OCI-LY7 (cell line): Measurements from ENCODE around the gene SCLY. TPM values are rescaled to one million over a fixed set of nuclear protein-coding genes. Genes with fewer than 3 reads are reported as not detected.

Experiments
- BruUV-seq: library from RNA; stranded (reverse); fragments of 400-500 nt; replicated peaks from 2 replicates; lab custom pipeline; 2021; lab: Mats Ljungman, UMichigan
- CTCF ChIA-PET: fragments of 300-600 bp; sonication (Branson Sonifier 250); formaldehyde crosslinking; loops from one replicate; lab custom pipeline; 2022; ENCODE audit warnings: antibody characterized with exemption; ENCODE audit not compliant: unreplicated experiment; lab: Charles Lee
- POLR2A ChIA-PET: fragments of 300-600 bp; sonication (Branson Sonifier 250); formaldehyde crosslinking; loops from one replicate; lab custom pipeline; 2022; ENCODE audit warnings: antibody characterized with exemption; lab: Charles Lee
- DNase-seq: peaks from one replicate; pipeline ENCODE4 v3.0.0-alpha.2; 2015; ENCODE audit warnings: low spot score
- H2AFZ ChIP-seq: fragments of 200-600 bp; sonication (generic), shearing (Covaris generic); 2 replicates; pipeline ENCODE4 v1.6.1; 2014; ENCODE audit warnings: mild to moderate bottlenecking, antibody characterized with exemption, low read length, moderate library complexity
- H3K27ac ChIP-seq: fragments of 200-600 bp; sonication (generic); 2 replicates; pipeline ENCODE4 v1.5.1; 2014; ENCODE audit warnings: mixed run types, low read depth, mild to moderate bottlenecking, moderate library complexity, low read length, inconsistent platforms; ENCODE audit not compliant: poor library complexity, severe bottlenecking
- H3K36me3 ChIP-seq: fragments of 200-600 bp; sonication (generic); 2 replicates; pipeline ENCODE4 v1.6.1; 2014; ENCODE audit warnings: mild to moderate bottlenecking, antibody characterized with exemption, low read length, moderate library complexity, mixed read lengths; ENCODE audit not compliant: insufficient read depth
- H3K4me1 ChIP-seq: fragments of 200-600 bp; sonication (generic); 2 replicates; pipeline ENCODE4 v1.5.1; 2014; ENCODE audit warnings: mild to moderate bottlenecking, low read length; ENCODE audit not compliant: insufficient read depth, poor library complexity, severe bottlenecking
- H3K4me2 ChIP-seq: fragments of 200-600 bp; sonication (generic); 2 replicates; pipeline ENCODE4 v1.6.1; 2014; ENCODE audit warnings: mild to moderate bottlenecking, low read length
- H3K4me3 ChIP-seq: fragments of 200-600 bp; sonication (generic); 2 replicates; pipeline ENCODE4 v1.5.1; 2014; ENCODE audit warnings: mild to moderate bottlenecking, low read depth, low read length; ENCODE audit not compliant: poor library complexity, severe bottlenecking
- H3K79me2 ChIP-seq: fragments of 200-600 bp; sonication (generic); 2 replicates; pipeline ENCODE4 v1.6.1; 2016; ENCODE audit warnings: low read depth, mild to moderate bottlenecking, low read length, moderate library complexity, mixed read lengths; ENCODE audit not compliant: insufficient read depth
- H3K9me2 ChIP-seq: fragments of 200-600 bp; sonication (generic); 2 replicates; pipeline ENCODE4 v1.6.1; 2016; ENCODE audit warnings: mild to moderate bottlenecking, low read length, mixed read lengths; ENCODE audit not compliant: insufficient read depth
- H3K9me3 ChIP-seq: fragments of 200-600 bp; sonication (generic); 2 replicates; pipeline ENCODE4 v1.6.1; 2014; ENCODE audit warnings: mild to moderate bottlenecking, mixed run types, low read length, mixed read lengths
- H4K20me1 ChIP-seq: fragments of 200-600 bp; sonication (generic); 2 replicates; pipeline ENCODE4 v1.6.1; 2014; ENCODE audit warnings: mild to moderate bottlenecking, antibody characterized with exemption, low read length, moderate library complexity, mixed read lengths; ENCODE audit not compliant: insufficient read depth
- EZH2phosphoT487 ChIP-seq: fragments of 200-600 bp; sonication (generic); IDR thresholded peaks from 2 replicates; pipeline ENCODE4 v1.6.1; 2018; ENCODE audit warnings: low read depth, borderline replicate concordance, mild to moderate bottlenecking, mixed run types, antibody characterized with exemption, low read length, moderate library complexity, mixed read lengths
- intact Hi-C: fragments of 100-400 bp; cut with micrococcal nuclease; formaldehyde crosslinking; loops from one replicate; pipeline ENCODE4 v1.10.0; 2022; ENCODE audit not compliant: unreplicated experiment
- total RNA-seq, 2 experiments: library from RNA; depleted of rRNA in 1 of 2; stranded (reverse); fragments of >200 nt in 1 of 2; shearing (Covaris generic) in 1 of 2; gene quantifications; 2 replicates each; pipeline ENCODE4 v1.2.3, GENCODE V29; 2014 to 2022
- TF ChIP-seq, protein P1 (sequence below): fragments of 200-600 bp; sonication (generic); conservative IDR thresholded peaks from 2 replicates; pipeline ENCODE4 v1.5.1; 2014; ENCODE audit warnings: mild to moderate bottlenecking, antibody characterized with exemption, low read length, moderate library complexity, mixed read lengths

SCLY gene
- total RNA-seq, 2 experiments from 2014 or later, result 29.9 to 41.7 TPM

DNA sequence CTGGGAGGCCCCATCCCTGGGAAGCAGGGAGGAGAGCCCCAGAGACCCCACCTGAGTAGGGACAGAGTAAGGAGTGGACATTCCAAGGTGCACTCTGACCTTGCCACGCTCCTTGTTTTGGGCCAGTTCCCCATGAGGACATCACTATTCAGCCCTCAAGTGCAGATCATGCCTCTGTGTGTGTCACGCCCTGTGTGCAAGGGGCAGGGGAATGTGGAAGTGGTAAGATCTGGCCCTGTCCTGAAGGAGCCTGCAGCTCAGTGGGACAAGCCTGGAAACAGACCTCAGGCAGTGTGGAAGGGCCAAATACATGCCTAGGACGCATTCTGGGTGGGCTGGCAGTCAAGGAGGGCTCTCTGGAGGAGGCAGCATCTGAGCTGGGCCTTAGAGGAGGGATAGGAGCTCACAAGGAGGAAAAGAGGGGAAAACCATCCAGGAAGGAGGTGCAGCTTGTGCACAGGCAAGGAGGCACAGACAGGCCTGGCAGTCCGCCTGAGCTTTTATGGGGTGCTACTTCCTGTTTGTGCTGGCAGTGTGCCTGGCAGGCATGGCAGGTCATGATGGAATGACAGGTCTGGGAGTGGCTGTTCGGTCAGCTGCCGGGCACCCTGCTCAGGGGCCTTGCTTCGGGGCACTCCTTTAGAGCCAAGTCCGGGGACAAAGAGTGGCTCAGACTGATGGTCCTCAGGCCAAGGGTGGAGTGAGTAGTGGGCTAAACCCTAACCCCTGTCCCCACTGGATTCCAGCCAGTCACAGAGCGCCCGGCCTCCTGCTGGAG lies 80.9 kb downstream of the SCLY start:
- POLR2A ChIA-PET, result interaction anchor here (0.6 to 1.2 kb wide), 2 partner anchors 33 to 1353 kb away, joined by 3 to 4 read pairs; no protein-coding TSS in a partner anchor
- no TSS peak for BruUV-seq
- no peak overlapping the region for H3K4me2 ChIP-seq

DNA sequence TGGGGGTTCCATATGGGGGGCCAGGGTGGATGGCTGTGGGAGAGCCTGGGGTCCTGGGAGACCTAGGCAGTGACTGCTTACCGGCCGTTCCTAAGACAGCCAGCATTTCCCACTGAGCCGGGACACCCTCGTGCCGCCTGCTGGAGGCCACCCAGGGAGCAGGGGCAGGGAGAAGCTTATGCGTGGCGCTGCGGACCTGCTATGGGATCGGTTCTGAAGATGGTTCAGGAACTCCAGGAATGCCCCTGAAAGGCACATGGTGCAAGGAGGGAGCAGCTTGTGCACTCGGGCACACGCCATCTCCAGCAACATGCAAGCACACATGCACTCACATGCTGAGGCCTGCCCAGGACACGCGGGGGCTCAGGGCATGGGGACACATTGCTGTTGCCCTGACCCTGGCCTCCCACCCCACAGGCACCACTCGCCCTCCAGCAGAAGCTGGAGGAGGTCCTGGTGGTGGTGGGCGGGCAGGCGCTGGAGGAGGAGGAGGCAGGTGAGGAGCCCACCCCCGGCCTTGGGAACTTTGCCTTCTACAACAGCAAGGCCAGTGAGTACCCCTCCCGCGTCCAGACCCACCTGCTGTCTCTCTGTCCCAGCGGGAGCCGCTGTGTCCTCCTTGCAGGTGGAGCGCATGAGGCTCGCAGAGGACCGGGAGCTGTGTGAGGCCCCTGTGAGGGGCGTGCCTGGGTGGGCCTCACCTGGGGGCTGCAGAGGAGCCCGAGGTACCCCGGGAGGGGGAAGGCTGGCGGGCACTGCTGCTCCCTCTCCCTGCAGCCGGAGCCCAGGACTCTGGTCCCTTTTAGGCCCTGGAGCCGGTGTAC lies 81.8 kb downstream of the SCLY start:
- BruUV-seq, result no TSS peak
- Histone ChIP-seq H3K9me2 (no peaks in the 10 kb centered on the region), H3K9me3 (no peaks in the 10 kb centered on the region), H3K4me1 (peaks cover 22% of the 10 kb centered on the region), H2AFZ (no peak overlapping the region), H4K20me1 (no peaks in the 10 kb centered on the region), H3K79me2 (no peaks in the 10 kb centered on the region), H3K4me3 (no peak overlapping the region), H3K27ac (no peak overlapping the region), H3K4me2 (no peak overlapping the region), H3K36me3 (no peaks in the 10 kb centered on the region)
- POLR2A ChIA-PET, result interaction anchor here (0.6 to 1.2 kb wide), 2 partner anchors 34 to 1354 kb away, joined by 3 to 4 read pairs; no protein-coding TSS in a partner anchor
- no peak for DNase-seq
- no peak for TF ChIP-seq EZH2phosphoT487
- TF ChIP-seq, protein P1, sequence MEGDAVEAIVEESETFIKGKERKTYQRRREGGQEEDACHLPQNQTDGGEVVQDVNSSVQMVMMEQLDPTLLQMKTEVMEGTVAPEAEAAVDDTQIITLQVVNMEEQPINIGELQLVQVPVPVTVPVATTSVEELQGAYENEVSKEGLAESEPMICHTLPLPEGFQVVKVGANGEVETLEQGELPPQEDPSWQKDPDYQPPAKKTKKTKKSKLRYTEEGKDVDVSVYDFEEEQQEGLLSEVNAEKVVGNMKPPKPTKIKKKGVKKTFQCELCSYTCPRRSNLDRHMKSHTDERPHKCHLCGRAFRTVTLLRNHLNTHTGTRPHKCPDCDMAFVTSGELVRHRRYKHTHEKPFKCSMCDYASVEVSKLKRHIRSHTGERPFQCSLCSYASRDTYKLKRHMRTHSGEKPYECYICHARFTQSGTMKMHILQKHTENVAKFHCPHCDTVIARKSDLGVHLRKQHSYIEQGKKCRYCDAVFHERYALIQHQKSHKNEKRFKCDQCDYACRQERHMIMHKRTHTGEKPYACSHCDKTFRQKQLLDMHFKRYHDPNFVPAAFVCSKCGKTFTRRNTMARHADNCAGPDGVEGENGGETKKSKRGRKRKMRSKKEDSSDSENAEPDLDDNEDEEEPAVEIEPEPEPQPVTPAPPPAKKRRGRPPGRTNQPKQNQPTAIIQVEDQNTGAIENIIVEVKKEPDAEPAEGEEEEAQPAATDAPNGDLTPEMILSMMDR, result no peak
- CTCF ChIA-PET, result no interaction called here
- intact Hi-C loops, result no loop called here

More for the DNA sequence above, 80.9 kb downstream of the SCLY start:
- no peak overlapping the region for H3K4me3 ChIP-seq
- no peak overlapping the region for H3K27ac ChIP-seq
- H3K9me3 ChIP-seq, result no peaks in the 10 kb centered on the region
- no peaks in the 10 kb centered on the region for H3K9me2 ChIP-seq
- CTCF ChIA-PET, result no interaction called here
- H4K20me1 ChIP-seq, result no peaks in the 10 kb centered on the region
- H3K79me2 ChIP-seq, result no peaks in the 10 kb centered on the region
- H3K4me1 ChIP-seq, result peaks cover 16% of the 10 kb centered on the region
- DNase-seq, result no peak
- no peaks in the 10 kb centered on the region for H3K36me3 ChIP-seq
- H2AFZ ChIP-seq, result no peak overlapping the region
- intact Hi-C loops, result no loop called here
- no peak for TF ChIP-seq EZH2phosphoT487
- TF ChIP-seq, protein P1, result no peak
